ENCODE measurements around the gene GALNTL6.
"Not testable (repeated sequence)": the region's sequence is repeated elsewhere in the genome, so short reads cannot be mapped to it uniquely, and the experiment has no call there.

The GALNTL6 gene

GRCh38 chr4:172830295-172830764, 1017.1 kb downstream of the GALNTL6 start:
- no peak for DNase-seq

- DNase-seq: no peak
Measured at GRCh38 chr4:172836661-172837060, 1023.5 kb downstream of the GALNTL6 start.

GRCh38 chr4:172838111-172838510, 1024.9 kb downstream of the GALNTL6 start:
- no peak for DNase-seq

- DNase-seq: no peak
Measured at GRCh38 chr4:172838943-172839342, 1025.7 kb downstream of the GALNTL6 start.

- no peak for DNase-seq
Measured at GRCh38 chr4:172842779-172843178, 1029.6 kb downstream of the GALNTL6 start.

GRCh38 chr4:172843192-172843591, 1030.0 kb downstream of the GALNTL6 start:
- DNase-seq: no peak

GRCh38 chr4:172844556-172844955, 1031.4 kb downstream of the GALNTL6 start:
- DNase-seq: no peak

GRCh38 chr4:172845281-172845680, 1032.1 kb downstream of the GALNTL6 start:
- DNase-seq: no peak

- DNase-seq: no peak
Measured at GRCh38 chr4:172850838-172851237, 1037.6 kb downstream of the GALNTL6 start.

GRCh38 chr4:172851534-172851933, 1038.3 kb downstream of the GALNTL6 start:
- no peak for DNase-seq

- no peak for DNase-seq
Measured at GRCh38 chr4:172857026-172857425, 1043.8 kb downstream of the GALNTL6 start.

- no peak for DNase-seq
Measured at GRCh38 chr4:172858731-172859230, 1045.6 kb downstream of the GALNTL6 start.

- DNase-seq: no peak
Measured at GRCh38 chr4:172865103-172865502, 1051.9 kb downstream of the GALNTL6 start.

- no peak for DNase-seq
Measured at GRCh38 chr4:172865531-172866127, 1052.4 kb downstream of the GALNTL6 start.

- DNase-seq: no peak
Measured at GRCh38 chr4:172866421-172866820, 1053.2 kb downstream of the GALNTL6 start.

GRCh38 chr4:172867835-172868234, 1054.6 kb downstream of the GALNTL6 start:
- no peak for DNase-seq

GRCh38 chr4:172868271-172868670, 1055.1 kb downstream of the GALNTL6 start:
- DNase-seq: no peak

GRCh38 chr4:172869621-172870268, 1056.5 kb downstream of the GALNTL6 start:
- DNase-seq: no peak

GRCh38 chr4:172871381-172871780, 1058.2 kb downstream of the GALNTL6 start:
- no peak for DNase-seq

GRCh38 chr4:172874944-172875343, 1061.7 kb downstream of the GALNTL6 start:
- no peak for DNase-seq

- DNase-seq: no peak
Measured at GRCh38 chr4:172876394-172876793, 1063.2 kb downstream of the GALNTL6 start.

- no peak for DNase-seq
Measured at GRCh38 chr4:172881645-172882044, 1068.4 kb downstream of the GALNTL6 start.

- DNase-seq: not testable (repeated sequence)
Measured at GRCh38 chr4:172887358-172887757, 1074.2 kb downstream of the GALNTL6 start.

GRCh38 chr4:172887959-172888358, 1074.8 kb downstream of the GALNTL6 start:
- no peak for DNase-seq

- DNase-seq: no peak
Measured at GRCh38 chr4:172892300-172892699, 1079.1 kb downstream of the GALNTL6 start.

All from activated CD4-positive, alpha-beta T cell treated with anti-CD3 and anti-CD28 coated beads for 1 hour (primary cell).